Mesothelial cell of epicardium (in vitro differentiated cells): Measurements from ENCODE around the gene DTD2. TPM values are rescaled to one million over a fixed set of nuclear protein-coding genes. Genes with fewer than 3 reads are reported as not detected.

Source experiments
- DNase-seq, 2 experiments: peaks; one replicate each; pipeline ENCODE4 v3.0.0; 2021; ENCODE audit warnings: low spot score in 2 of 2; ENCODE audit not compliant: unreplicated experiment in 2 of 2
- H3K27ac Mint-ChIP-seq: 2 replicates; pipeline ENCODE4 v1.8.0; 2021; ENCODE audit warnings: mixed read lengths
- H3K27me3 Mint-ChIP-seq: 2 replicates; pipeline ENCODE4 v1.8.0; 2021; ENCODE audit warnings: low read depth, mixed read lengths
- H3K36me3 Mint-ChIP-seq: 2 replicates; pipeline ENCODE4 v1.8.0; 2021; ENCODE audit warnings: mixed read lengths
- H3K4me1 Mint-ChIP-seq: 2 replicates; pipeline ENCODE4 v1.8.0; 2021; ENCODE audit warnings: mixed read lengths
- H3K4me3 Mint-ChIP-seq: 2 replicates; pipeline ENCODE4 v1.8.0; 2021; ENCODE audit warnings: mild to moderate bottlenecking, moderate library complexity, mixed read lengths
- H3K9me3 Mint-ChIP-seq: 2 replicates; pipeline ENCODE4 v1.8.0; 2021; ENCODE audit warnings: mixed read lengths
- total RNA-seq: library from RNA; stranded (reverse); gene quantifications from 3 replicates; pipeline ENCODE4 v1.2.1, GENCODE V29; 2021
- TF ChIP-seq, protein P1 (sequence below): fragments of 200-600 bp; sonication (generic); IDR thresholded peaks from one replicate; pipeline ENCODE4 v1.5.0; 2021; ENCODE audit warnings: antibody characterized with exemption; ENCODE audit not compliant: unreplicated experiment

Gene DTD2
- total RNA-seq, 1 donor from 2014 or later, result 28.7 TPM

DNA sequence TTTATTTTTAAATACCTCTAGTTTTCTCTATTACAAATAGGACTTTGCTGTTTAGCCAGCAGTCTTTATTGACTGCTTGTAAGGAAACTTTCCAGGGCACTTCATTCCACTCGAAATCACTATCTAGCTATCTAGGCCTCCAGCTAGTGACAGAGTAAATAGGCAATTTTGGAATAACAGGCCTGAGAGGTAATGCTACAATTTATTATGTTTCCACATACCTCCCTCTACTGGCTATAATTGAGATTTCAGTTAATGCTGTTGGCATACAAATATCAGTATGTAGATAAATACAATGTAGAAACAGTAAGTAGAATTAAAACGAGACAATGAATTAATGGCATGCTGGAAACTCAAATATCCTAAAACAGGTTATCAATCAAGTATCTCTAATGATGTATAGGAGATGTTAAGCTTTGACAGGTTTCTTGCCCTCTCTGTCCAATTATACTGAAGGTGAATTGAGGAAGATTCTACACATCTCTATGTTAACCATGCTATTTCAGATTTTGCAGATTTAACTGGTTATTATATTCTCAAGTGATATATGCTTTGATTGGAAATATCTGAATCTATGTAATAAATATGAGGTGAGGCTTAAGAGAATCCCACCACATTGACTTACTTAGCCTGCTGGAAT, 7.2 kb downstream of the DTD2 start:
- Mint-ChIP-seq H3K36me3 (peaks cover 23% of the 10 kb centered on the region), H3K27me3 (no peaks in the 10 kb centered on the region), H3K4me1 (peaks cover 16% of the 10 kb centered on the region), H3K9me3 (no peaks in the 10 kb centered on the region), H3K4me3 (no peak overlapping the region), H3K27ac (no peak overlapping the region)
- TF ChIP-seq, protein P1, sequence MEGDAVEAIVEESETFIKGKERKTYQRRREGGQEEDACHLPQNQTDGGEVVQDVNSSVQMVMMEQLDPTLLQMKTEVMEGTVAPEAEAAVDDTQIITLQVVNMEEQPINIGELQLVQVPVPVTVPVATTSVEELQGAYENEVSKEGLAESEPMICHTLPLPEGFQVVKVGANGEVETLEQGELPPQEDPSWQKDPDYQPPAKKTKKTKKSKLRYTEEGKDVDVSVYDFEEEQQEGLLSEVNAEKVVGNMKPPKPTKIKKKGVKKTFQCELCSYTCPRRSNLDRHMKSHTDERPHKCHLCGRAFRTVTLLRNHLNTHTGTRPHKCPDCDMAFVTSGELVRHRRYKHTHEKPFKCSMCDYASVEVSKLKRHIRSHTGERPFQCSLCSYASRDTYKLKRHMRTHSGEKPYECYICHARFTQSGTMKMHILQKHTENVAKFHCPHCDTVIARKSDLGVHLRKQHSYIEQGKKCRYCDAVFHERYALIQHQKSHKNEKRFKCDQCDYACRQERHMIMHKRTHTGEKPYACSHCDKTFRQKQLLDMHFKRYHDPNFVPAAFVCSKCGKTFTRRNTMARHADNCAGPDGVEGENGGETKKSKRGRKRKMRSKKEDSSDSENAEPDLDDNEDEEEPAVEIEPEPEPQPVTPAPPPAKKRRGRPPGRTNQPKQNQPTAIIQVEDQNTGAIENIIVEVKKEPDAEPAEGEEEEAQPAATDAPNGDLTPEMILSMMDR, result peak; percentile 63
- DNase-seq, result no peak

- DNase-seq, result no peak
- Mint-ChIP-seq H3K36me3 (peaks cover 25% of the 10 kb centered on the region), H3K27ac (no peak overlapping the region), H3K4me1 (peaks cover 6% of the 10 kb centered on the region), H3K9me3 (peaks cover 1% of the 10 kb centered on the region), H3K27me3 (no peaks in the 10 kb centered on the region), H3K4me3 (no peak overlapping the region)
- TF ChIP-seq, protein P1, result no peak
Measured at GRCh38 chr14:31449136-31449535, 8.2 kb downstream of the DTD2 start.

DNA sequence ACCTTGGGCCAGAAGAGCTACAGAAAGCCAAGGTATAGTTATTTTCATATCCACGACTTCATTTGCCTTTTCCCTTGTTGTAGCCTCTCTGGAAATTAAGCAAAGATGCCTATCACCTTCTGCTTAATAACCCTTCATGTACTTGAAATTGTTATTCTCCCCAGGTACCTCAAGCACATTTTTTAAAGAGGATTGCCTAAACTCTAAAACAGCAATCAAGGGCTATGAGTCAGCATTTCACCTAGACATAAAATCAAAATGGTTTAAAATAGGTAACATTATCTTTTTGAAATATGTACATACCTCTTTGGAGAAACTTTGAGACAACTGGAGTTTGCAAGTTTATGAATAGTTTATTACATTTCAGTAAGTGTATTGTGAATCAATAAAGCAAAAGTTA, 11.6 kb downstream of the DTD2 start:
- DNase-seq, result no peak
- peaks cover 4% of the 10 kb centered on the region for H3K4me1 Mint-ChIP-seq
- H3K27me3 Mint-ChIP-seq, result no peaks in the 10 kb centered on the region
- no peak overlapping the region for H3K27ac Mint-ChIP-seq
- no peak overlapping the region for H3K4me3 Mint-ChIP-seq
- peaks cover 4% of the 10 kb centered on the region for H3K9me3 Mint-ChIP-seq
- TF ChIP-seq, protein P1, result no peak
- H3K36me3 Mint-ChIP-seq, result peaks cover 24% of the 10 kb centered on the region

DNA sequence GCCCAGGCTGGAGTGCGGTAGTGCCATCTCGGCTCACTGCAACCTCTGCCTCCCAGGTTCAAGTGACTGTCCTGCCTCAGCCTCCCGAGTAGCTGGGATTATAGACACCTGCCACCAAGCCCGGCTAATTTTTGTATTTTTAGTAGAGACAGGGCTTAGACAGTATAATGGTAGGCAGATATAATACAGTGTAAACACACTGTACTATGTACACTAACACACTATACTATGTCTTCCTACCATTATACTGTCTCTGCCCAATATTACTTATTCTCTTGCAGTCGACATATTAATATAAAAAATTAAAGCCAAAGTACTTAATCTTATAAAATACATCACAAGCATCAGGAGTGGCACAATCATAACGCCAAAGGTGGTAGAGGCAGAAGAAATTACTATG, 15.0 kb downstream of the DTD2 start:
- Mint-ChIP-seq H3K27me3 (no peaks in the 10 kb centered on the region), H3K4me3 (no peak overlapping the region), H3K27ac (no peak overlapping the region), H3K4me1 (peaks cover 4% of the 10 kb centered on the region), H3K36me3 (peaks cover 31% of the 10 kb centered on the region), H3K9me3 (peaks cover 18% of the 10 kb centered on the region)
- TF ChIP-seq, protein P1, result no peak
- no peak for DNase-seq

- TF ChIP-seq, protein P1, result no peak
- H3K27ac Mint-ChIP-seq, result peak overlapping the region; percentile 83
- no peak overlapping the region for H3K4me3 Mint-ChIP-seq
- no peak for DNase-seq
- H3K36me3 Mint-ChIP-seq, result peaks cover 28% of the 10 kb centered on the region
- peaks cover 4% of the 10 kb centered on the region for H3K4me1 Mint-ChIP-seq
- no peaks in the 10 kb centered on the region for H3K27me3 Mint-ChIP-seq
- H3K9me3 Mint-ChIP-seq, result peaks cover 18% of the 10 kb centered on the region
Measured at GRCh38 chr14:31441273-31442111, 15.8 kb downstream of the DTD2 start.
